ENCODE measurements around the gene ARPC2.
A peak's percentile ranks its signal among the peaks of the same experiment; 100 is the strongest.

The ARPC2 gene

DNA sequence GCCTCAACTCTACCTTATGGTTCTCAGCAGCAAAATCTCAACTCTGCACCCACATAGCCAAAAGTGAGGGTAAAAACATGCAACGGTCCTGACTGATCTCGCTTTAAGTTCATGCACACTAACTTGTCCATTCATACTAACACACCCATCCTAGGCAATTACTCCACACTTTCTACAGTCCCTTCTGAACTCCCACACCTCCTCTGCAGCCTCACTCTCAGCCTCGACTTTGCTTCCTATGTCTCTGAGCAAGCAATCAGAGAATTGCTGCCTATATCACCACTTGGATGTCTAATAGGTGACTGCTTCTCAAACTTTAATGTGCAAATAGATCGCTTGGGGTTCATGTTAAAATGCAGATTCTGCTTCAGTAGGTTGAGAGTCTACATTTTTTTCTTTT is 83.2 kb downstream of the ARPC2 start:
- Histone ChIP-seq H3K27ac (no peak overlapping the region), H3K4me1 (ENCODE audit: low read depth, poor library complexity, severe bottlenecking) (peaks cover 7% of the 10 kb centered on the region), H3K4me3 (IDR thresholded peaks at IDR 0.05; ENCODE audit: insufficient read depth, low read depth, low read length) (no peak overlapping the region), H3K9ac (no peak overlapping the region), H3K4me2 (no peak overlapping the region), H3K79me2 (ENCODE audit: insufficient read depth, low read depth) (no peaks in the 10 kb centered on the region), H2AFZ (ENCODE audit: low read depth) (no peak overlapping the region), H4K20me1 (ENCODE audit: insufficient read depth) (no peaks in the 10 kb centered on the region), H3K27me3 (ENCODE audit: insufficient read depth, low read depth) (no peaks in the 10 kb centered on the region), H3K36me3 (ENCODE audit: insufficient read depth) (no peaks in the 10 kb centered on the region)
- TF ChIP-seq, protein P1, sequence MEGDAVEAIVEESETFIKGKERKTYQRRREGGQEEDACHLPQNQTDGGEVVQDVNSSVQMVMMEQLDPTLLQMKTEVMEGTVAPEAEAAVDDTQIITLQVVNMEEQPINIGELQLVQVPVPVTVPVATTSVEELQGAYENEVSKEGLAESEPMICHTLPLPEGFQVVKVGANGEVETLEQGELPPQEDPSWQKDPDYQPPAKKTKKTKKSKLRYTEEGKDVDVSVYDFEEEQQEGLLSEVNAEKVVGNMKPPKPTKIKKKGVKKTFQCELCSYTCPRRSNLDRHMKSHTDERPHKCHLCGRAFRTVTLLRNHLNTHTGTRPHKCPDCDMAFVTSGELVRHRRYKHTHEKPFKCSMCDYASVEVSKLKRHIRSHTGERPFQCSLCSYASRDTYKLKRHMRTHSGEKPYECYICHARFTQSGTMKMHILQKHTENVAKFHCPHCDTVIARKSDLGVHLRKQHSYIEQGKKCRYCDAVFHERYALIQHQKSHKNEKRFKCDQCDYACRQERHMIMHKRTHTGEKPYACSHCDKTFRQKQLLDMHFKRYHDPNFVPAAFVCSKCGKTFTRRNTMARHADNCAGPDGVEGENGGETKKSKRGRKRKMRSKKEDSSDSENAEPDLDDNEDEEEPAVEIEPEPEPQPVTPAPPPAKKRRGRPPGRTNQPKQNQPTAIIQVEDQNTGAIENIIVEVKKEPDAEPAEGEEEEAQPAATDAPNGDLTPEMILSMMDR (conservative IDR thresholded peaks at IDR 0.05; ENCODE audit: low read depth, low read length), result no peak

DNA sequence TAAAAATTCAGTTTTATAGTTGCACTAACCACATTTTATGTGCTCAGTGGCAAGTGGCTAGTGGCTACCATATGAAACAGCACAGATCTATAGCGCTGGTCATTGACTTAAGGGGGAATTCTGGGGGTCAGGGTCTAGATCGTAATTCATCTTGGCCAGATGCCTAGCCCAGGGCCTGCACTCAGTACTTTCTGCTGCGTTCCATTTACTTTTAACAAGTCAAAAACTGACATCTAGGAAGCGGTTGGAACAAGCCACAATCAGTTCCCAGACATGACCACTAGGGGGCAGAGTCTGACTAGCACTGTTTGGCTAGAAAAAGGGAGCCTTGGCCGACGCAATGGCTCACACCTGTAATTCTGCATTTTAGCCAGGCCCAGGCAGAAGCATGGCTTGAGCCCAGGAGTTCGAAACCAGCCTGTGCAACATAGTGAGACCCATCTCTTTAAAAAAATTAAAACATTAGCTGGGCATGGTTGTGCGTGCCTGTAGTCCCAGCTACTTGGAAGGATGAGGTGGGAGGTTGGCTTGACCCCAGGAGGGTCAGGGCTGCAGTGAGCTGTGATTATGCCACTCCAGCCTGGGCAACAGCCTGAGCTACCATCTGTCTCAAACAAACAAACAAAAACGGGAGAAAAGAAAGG is 84.3 kb downstream of the ARPC2 start:
- no peaks in the 10 kb centered on the region for H3K79me2 ChIP-seq (ENCODE audit: insufficient read depth, low read depth)
- H3K9ac ChIP-seq, result no peak overlapping the region
- H3K4me1 ChIP-seq (ENCODE audit: low read depth, poor library complexity, severe bottlenecking), result peaks cover 7% of the 10 kb centered on the region
- no peaks in the 10 kb centered on the region for H4K20me1 ChIP-seq (ENCODE audit: insufficient read depth)
- peak overlapping the region; percentile 11; the same call in 1 of the 2 replicates for H3K4me2 ChIP-seq
- TF ChIP-seq, protein P1 (conservative IDR thresholded peaks at IDR 0.05; ENCODE audit: low read depth, low read length), result peak; percentile 97
- no peaks in the 10 kb centered on the region for H3K27me3 ChIP-seq (ENCODE audit: insufficient read depth, low read depth)
- H2AFZ ChIP-seq (ENCODE audit: low read depth), result no peak overlapping the region
- H3K36me3 ChIP-seq (ENCODE audit: insufficient read depth), result no peaks in the 10 kb centered on the region
- no peak overlapping the region for H3K4me3 ChIP-seq (IDR thresholded peaks at IDR 0.05; ENCODE audit: insufficient read depth, low read depth, low read length)
- H3K27ac ChIP-seq, result no peak overlapping the region
